Middle frontal gyrus (tissue), 1 donor: Measurements from ENCODE around the gene CD58.
A peak's percentile ranks its signal among the peaks of the same experiment; 100 is the strongest.

Experiments used
- DNase-seq: peaks from one replicate; pipeline ENCODE4 v3.0.0-alpha.2; 2015; ENCODE audit warnings: low spot score; ENCODE audit errors: extremely low spot score

The CD58 gene

DNA sequence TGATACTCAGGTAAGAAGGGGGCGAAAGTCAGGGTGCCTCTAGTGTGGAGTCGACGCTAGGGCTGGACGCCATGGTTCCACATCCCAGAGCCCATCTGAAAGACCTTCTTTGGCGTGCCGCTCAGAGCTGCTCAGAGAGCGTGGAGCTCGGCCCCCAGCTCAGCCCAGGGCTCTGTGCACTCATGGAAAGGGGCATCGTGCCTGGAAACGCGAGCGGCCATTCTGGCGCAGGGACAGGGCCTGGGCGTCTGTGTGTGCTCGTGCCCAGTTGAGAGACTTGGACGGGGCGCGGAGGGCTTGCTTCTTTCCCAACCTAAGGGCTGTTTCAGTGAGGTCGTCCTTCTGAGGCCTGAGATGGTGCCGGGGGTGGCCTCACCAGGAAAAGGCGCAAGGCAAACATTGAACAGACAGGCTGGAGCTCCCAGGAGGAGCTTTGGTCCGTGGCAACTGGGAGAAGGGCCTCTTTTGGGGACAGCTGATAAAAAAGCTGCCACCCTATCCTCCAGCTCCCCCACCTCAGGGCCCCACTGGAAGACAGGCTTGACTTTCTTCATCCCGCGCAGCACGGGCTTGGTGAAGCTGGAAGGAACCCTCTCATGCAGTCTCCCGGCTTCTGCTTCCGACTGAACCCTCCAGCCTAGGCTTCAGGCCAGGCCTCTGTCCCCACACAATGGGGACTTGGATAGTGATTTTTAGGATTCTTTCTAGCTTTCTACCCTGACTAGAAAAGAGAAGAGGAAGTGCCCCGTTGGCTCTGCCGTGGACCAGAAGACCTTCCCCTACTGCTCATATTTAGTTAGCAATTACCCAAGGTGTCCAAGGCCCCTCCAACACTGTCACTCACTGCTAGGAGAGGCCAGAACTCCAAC lies 77.1 kb downstream of the CD58 start:
- no peak for DNase-seq

DNA sequence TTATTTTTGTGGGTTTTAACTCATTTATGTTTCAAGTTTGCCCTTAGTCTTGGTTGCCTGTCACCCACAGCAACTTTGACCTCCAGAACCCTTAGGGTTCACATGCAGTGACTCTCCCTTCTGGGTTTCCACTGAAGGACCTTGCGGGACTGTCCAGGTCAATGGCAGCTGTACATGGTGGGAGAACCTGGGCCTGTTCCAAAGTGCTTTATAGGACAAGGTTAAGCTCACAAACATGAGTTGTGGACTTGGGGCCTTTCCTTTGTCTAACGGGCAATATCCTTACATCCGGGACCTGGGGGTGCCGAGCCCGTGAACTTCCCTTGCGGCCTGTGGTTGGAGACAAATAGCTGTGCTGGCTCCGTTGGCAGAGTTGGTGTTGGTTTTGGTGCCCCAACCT lies 77.8 kb downstream of the CD58 start:
- no peak for DNase-seq

DNA sequence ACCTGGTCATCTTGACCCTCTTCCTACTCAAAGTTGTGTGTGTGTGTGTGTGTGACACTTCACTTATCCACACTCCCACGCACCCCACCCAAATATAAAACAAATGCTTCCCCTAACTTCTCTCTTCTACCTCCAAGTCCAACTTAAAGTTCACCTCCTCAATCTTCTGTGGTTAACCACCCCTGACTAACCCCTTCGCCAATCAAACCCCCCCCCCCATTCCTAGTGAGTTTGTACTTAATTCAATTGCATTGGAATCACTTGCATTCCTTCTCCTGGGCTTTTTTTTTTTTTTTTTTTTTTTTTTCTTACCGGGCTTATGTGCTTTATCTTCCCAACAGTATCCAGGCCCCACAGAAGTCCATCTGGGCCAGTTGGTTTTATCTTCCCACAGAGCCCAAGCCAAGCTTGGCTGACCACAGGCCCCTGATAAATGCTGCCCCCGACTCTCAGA lies 78.4 kb downstream of the CD58 start:
- no peak for DNase-seq

DNA sequence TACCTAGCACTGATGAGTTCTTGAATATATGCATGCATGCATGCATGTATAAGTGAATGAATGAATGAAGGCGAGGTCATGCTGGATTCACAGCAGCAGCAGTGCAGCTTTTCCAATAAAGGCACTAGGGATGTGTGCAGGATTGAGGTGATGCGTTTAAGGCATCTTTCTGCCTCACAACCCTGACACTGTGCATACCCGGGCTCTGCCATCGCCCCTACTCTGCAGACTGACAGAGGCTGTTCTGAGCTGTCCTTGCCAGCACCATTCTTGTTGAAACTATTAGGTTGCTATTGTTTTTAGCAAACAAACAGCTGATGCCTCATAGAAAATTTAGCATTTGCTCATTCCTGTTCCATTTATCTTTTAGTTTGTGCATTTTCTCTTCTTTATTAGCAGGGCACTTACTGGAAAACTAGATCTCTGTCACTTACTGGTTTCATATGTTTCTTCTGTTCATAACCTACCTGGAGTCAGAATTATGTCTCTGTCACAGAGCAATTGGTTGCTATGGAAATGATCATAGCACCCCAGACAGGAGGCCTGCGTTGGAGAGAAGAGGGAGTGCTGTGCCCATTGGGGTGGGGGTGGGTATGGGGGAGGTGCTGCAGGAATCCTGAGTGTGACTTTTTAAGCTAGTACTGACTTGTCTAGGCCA lies 79.0 kb downstream of the CD58 start:
- no peak for DNase-seq

DNA sequence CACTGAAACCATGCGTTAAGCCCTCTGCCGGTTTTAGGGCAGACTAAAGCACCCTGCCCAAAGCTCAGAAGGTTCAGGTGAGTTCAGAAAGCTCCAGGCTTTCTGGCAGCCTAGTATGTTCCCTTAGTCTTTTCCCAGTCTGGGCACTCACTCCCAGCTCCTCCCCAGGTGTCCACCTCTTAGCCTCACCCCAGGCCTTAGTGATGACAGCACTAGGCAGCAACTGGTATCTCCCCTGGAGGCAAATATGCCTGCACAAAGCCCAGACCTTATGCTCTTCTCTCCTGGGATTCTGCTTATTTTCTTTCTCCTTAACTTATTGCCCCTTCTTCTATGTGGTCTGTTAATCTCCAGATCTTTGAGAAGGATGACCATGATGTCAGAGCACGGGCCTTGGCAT lies 80.2 kb downstream of the CD58 start:
- no peak for DNase-seq

DNA sequence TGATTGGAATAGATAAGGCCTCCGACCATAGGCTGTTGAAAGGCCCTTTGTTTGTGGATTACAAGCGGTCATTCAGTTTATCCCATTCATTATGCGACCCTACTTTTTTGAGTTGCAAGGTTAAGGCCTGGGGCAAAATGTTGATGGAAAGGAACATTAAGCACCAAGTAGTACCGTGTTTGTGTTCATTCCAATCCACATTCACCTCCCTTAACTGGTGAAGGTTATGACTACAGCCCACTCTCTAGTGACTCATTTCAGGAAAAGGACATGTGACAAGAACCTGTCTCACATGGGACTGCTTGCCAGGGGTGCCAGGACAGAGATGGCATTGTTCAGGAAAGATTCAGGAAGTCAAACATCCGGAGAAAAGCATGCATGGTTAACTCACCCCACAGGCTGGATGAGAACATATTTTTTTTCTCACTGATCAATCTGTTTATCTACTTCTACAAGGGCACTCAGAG lies 81.6 kb downstream of the CD58 start:
- no peak for DNase-seq

DNA sequence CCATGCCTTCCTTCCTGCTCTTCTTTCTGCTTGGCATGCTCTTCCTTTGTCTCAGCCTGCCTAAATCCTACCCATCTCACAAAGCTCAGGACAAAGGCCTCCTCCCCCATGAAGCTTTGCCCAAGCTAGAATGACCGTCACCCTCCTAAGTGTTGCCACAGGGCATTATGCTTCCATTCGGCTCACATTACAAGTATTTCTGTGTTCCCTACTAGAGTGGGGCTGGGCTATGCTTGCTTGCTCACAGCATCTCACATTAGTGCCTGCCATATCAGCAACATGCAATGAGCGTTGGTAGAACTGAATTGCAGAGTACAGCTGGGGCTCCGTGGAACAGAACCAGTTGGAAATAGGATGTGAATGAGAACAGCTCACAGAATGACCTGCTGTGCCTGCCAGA lies 82.8 kb downstream of the CD58 start:
- DNase-seq: no peak

DNA sequence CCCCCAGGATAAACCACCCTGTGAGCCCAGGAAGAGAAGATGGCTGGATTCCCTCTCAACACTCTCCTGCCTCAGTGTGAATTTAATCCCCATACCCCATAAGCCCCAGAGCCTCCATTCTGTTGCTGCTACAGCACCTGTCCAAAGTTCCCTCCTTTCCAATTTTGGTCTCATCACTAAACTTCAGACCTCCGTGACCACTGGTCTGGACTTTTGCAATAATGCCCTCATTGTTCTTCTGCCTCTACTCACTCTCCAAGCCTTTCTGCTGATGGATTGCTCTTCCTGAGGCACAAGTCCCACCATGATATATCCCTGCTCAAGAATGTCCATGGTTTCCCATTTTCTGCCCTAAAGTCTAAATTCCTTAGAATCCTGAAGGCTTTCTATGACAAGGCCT lies 83.2 kb downstream of the CD58 start:
- DNase-seq: no peak

DNA sequence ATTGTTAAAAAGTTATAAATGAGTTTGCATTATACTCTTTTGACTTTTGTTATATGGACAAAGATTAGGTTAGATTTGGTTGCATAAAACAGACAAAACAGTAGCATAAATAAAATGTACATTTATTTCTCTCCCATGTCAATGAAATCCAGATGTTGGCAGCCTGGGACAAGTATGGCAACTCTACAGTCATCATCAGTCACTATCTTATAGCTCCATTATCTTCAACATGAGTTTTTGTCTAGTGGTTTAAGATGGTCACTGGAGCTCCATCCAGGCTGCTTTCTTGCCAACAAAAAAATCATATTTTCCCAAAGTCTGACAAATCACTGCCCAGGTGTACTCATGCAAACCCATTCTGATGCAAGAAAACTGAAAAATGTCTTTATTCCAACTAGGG lies 83.8 kb downstream of the CD58 start:
- no peak for DNase-seq

DNA sequence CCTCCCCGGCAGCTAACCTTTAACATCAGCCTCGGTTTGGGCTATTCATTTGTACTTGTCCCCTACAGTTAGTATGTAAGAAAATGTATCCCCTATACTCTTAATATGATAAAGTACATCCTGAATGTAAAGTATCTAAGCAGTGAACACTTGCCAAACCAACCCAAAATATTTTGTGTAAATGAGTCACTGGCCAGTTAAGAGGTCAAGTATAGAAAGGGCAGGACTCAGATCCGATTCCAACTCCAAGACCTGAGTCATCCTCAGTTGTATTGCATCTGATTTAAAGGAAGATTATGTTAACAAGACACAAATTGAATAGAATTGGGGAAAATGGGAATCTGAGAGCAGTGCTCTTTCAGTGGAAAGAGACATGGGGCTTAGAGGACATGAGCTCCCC lies 84.4 kb downstream of the CD58 start:
- DNase-seq: no peak

DNA sequence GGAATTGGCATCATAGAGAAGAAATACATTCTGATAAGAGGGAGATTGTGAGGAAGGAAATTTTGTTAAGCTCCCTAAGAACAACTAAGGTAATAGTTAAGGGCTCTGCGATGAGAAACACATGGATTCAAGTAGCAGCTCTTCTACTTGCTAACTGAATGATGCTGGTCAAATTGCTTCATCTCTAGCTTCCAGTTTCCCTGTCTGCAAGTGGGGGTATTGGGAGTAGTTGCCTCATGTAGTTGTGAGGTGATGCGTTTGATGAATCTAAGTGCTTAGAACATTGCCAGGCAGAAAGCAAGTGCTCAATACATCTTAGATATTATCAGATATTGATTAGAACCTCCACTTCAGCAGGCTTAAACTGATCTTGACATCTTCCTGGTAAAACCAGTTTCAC lies 84.8 kb downstream of the CD58 start:
- no peak for DNase-seq

DNA sequence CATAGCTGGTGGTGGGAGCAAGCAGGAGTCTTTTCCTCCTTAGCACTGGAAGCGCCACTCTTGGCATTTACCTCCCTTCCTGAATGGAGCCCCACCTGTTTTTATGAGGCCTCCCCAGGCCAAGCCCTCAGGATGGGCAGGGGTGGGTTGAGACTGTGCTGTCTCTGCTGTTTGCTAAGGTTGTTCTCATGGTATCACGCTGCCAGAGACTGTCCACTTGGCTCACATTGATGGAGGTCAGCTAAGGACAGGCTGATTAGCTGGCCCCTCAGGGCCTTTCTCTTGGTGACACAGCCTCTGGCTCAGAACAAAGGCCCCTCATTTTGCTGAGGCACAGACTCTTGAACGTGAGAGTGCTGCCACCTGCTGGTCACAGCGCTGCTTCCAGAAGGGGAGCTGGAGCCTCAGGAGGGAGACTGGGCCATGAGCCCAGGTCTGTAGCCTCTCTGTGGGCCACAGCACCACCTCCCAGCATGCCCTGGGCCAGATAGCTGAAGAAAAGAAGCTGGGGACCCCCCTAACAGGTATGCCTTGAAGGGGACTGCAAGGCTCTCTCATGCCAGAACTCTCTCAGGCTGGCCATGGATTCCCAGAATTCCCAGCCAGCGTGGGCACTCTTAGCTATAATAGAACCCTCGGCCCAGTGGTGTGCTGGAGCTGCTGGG lies 85.6 kb downstream of the CD58 start:
- peak; percentile 78 for DNase-seq

DNA sequence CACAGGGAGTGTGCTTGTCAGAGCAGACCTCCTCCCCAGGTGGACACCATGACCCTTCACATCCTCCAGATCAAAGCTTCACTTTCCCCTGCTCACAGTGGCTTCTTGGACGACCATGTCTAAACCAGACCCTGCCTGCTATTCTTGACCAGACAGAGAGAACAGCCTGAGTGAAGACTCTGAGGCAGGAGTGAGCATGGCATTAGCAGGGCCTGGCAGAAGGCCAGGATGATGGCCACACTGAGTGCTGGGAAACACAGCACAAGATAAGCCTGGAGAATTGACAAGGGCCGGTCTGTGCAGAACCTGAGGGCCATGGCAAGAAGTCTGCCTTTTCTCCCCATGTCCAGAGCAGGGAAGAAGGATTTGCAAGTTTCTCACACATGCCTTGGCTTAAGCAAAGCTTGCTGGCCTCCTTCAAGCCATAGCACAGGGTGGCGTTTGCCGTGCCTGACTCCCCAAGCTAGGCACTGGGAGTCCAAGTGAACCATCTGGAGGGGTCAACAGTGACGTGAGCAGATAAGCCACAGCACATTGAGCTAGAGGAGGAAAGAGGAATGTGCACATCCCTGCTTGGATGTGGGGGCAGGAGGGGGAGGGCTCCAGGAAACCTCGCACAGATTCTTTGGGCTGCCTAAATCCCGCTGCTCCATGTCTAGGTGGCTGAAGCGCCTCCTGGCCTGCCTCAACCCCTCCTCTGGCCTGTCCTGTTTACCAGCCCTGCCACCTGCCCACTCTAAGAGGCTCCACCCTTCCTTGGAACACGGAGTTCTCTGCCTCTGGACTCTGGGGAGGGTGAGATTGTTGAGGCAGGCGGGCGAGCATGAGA lies 87.1 kb downstream of the CD58 start:
- DNase-seq: no peak

DNA sequence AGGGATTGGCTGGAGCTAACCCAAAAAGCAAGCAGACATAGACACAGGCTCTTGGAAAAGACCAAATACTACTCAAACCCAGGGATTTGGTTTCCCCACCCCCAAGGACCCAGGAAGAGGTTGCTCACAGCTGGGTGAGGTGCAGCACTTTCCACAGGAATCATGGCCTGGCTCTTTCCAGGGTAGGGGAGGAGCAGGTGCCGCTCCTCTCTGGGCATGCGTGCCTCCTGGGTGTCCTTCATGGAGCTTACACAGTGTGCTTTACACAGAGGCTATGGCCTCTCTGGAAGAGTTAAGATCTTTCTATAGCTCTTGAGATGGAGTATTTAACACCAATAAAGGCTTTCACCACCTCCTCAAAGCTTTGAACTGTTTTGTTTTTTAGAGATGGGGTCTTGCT lies 88.3 kb downstream of the CD58 start:
- no peak for DNase-seq

DNA sequence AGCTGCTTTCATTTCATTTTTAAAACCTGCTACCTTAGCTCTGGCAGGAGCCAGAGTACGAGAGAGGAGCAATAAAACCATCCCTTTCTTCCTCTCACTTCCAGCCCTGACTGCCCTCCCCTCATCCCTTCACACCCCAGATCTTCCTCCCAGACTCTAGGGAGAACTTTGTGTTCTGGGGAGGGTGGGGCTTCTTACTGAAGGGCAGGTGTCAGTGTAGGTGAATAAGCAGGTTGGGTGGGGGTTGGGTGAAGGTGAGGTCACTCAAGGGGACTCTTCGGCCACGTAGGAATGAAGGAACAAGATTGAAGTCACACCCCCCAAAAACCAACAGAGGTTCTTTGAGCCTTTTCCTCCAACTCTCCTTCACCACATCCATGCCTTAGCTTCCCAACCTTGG lies 88.9 kb downstream of the CD58 start:
- DNase-seq: no peak

DNA sequence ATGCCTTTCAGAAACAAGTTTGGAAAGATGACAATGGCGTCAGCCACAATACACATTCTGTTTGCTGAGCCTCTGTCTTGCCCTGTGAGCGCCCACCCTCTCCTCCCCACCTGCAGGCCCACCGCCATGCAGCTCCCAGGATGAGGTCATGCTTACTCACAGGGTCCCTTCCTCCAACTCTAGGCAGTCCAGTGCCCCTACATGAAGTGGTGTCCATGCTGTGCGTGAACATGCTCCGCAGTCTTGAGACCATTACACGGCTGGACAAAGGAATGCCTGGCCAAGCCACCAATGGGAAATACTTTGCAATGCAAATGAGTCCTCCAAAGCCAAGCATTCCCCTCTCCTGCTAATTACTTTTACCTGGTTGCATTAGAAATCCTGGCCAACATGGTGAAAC lies 92.2 kb downstream of the CD58 start:
- no peak for DNase-seq

DNA sequence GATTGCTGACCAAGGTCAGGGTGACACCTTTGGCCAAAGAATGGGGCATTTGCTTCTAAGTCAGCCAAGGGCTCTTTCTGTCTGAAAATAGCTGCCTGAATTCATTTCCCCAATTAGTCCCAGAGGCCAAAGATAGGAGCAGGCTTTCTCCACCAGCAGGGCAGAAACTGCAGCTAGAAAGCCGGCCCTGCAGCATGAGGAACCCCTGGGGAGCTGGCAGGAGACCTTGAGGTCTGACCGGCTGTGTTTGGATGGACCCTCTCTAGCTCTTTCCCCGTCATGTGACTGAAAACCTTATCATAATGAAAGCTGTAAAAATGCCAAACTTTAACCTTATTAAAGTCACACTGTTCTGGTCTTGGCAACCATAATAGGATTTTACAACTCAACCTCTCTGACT lies 93.4 kb downstream of the CD58 start:
- DNase-seq: no peak

DNA sequence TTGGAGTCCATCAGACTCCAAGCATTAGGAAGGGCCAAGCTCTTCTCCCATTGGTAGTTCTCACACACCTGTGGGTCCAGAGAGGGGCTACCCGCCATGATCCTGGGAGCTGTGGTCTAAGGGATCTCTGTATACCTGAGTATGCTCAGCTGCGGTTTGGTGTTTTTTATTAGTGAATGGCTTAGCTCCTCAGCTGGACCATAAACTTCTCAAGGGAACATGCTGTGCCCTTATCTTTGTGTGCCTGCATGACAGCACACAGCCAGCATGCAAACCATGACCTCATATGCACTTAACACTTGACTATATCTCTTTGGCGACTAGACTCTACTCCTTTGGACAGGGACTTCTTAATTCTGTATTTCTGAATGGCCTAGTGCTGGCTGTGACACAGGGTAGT lies 94.5 kb downstream of the CD58 start:
- no peak for DNase-seq

DNA sequence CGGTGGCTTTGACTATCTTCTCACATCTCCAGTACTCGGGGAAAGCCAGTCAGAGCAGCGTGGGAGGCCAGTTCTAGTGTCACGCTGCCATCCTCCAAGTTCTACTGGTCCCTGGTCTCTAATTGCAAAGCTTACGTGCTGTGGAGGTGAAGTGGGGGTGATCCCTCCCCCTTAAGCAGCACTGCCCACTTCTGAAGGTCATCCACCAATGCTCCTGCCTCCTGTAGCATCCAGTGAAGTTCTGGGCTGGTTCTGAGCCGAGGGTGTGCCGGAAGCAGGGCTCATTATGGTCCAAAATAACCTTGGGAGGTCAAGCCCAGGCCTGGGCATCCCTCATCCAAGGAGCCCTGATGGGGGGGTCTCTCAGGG lies 95.0 kb downstream of the CD58 start:
- DNase-seq: no peak

DNA sequence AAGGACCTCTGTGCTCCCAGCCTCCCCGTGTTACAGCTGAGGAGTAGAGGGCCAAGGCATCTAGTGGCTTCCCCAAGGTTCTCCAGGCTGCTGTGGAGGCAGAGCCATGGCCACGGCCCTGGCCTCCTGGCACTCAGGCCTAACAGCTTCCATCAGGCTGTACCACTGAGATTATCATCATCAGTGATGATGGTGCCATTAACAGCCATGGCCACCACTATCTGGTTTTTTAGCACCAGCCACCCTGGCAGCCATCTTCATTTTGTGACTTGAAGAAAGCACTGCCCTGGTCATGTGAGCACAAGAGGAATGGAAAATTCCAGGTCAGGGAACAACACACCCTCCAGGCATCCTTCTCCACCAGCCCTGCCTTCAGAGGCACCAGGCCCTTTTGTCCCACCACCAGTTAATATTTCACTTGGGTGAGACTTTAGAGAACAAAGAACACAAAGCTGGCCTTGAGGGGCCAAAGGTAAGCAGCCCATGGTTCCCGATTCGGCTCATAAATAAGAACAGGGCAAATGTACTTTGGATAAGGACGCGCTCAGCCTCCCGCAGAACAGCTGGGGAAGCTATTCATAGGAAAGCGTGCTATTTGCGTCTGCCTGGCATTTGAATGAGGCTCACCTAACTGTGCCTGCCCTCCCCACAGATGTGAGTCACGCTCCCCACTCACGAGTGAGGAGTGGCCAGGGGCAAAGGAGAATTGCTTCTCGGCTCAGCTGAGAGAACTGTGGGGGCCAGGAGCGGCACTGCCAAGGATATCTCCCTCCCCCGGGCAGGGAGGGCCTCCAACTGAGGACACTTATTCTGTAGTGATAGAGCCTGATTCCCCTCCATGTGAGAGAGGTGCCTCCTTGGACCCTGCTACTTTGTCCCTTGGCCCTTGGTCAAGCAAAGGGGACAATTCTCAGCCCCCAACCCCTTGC lies 95.6 kb downstream of the CD58 start:
- peak; percentile 20 for DNase-seq
